A673 (cell line): ENCODE results near the gene ADCY4.

ENCODE experiments used
- EZH2 ChIP-seq: fragments of 200-600 bp; sonication (generic); IDR thresholded peaks from 2 replicates; pipeline ENCODE4 v1.6.1; 2017; ENCODE audit warnings: borderline replicate concordance, low read depth, mild to moderate bottlenecking, mixed read lengths, antibody characterized with exemption, low read length; ENCODE audit not compliant: poor library complexity, severe bottlenecking
- TF ChIP-seq, protein P1 (sequence below): fragments of 300-800, 200-600 bp; sonication (generic); conservative IDR thresholded peaks from 2 replicates; pipeline ENCODE4 v1.5.1; 2017; ENCODE audit warnings: low read depth, mild to moderate bottlenecking, antibody characterized with exemption, low read length, moderate library complexity, mixed read lengths

DNA sequence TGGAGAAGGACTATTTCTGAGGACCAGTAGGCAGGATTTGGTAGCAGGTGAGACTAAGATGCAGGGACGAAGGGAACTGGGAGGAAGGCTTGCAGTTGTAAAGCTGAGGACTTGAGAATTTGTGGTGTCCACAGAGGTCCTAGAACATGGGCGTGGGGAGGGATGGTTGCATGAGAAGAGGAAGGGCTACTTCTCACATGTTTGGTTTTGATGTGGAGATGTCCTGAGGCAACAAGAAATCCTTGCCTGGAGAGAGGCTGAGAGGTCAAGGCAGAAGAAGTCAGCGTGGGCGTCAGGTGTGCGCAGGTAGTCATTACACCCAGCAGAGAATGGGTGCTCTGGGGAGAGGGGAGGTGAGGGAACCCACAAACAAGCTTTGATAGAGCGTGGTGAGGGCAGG lies 57.8 kb downstream of the ADCY4 start:
- TF ChIP-seq, protein P1, sequence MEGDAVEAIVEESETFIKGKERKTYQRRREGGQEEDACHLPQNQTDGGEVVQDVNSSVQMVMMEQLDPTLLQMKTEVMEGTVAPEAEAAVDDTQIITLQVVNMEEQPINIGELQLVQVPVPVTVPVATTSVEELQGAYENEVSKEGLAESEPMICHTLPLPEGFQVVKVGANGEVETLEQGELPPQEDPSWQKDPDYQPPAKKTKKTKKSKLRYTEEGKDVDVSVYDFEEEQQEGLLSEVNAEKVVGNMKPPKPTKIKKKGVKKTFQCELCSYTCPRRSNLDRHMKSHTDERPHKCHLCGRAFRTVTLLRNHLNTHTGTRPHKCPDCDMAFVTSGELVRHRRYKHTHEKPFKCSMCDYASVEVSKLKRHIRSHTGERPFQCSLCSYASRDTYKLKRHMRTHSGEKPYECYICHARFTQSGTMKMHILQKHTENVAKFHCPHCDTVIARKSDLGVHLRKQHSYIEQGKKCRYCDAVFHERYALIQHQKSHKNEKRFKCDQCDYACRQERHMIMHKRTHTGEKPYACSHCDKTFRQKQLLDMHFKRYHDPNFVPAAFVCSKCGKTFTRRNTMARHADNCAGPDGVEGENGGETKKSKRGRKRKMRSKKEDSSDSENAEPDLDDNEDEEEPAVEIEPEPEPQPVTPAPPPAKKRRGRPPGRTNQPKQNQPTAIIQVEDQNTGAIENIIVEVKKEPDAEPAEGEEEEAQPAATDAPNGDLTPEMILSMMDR, result no peak
- TF ChIP-seq EZH2, result no peak
